Stomach (tissue), 4 donors: Measurements from ENCODE around the gene TMEM245.

ENCODE experiments used
- EP300 ChIP-seq: sonication (generic); formaldehyde crosslinking; IDR thresholded peaks from one replicate; pipeline ENCODE4 v1.6.1; 2017; ENCODE audit warnings: antibody characterized with exemption
- POLR2A ChIP-seq, 4 donors: fragments of 450-650 bp; IDR thresholded peaks; one replicate each; pipeline ENCODE4 v1.6.1; 2016; ENCODE audit warnings: antibody characterized with exemption in 4 of 4, control low read depth in 2 of 4, mild to moderate bottlenecking in 1 of 4, moderate library complexity in 1 of 4
- POLR2AphosphoS5 ChIP-seq, 3 donors: sonication (generic); formaldehyde crosslinking; IDR thresholded peaks; one replicate each; pipeline ENCODE4 v1.6.1; 2016; ENCODE audit warnings: antibody characterized with exemption in 3 of 3
- TF ChIP-seq, protein P1 (sequence below), 7 experiments: fragments of 450-650 bp in 4 of 7; fragments of 200-600 bp in 3 of 7; sonication (generic) in 3 of 7; IDR thresholded peaks; one replicate each; pipeline ENCODE4 v1.5.1; 2016 to 2019; ENCODE audit warnings: antibody characterized with exemption in 7 of 7, control low read depth in 2 of 7, mild to moderate bottlenecking in 1 of 7

GRCh38 chr9:109020113-109020512 is 99.6 kb downstream of the TMEM245 start:
- TF ChIP-seq, protein P1, sequence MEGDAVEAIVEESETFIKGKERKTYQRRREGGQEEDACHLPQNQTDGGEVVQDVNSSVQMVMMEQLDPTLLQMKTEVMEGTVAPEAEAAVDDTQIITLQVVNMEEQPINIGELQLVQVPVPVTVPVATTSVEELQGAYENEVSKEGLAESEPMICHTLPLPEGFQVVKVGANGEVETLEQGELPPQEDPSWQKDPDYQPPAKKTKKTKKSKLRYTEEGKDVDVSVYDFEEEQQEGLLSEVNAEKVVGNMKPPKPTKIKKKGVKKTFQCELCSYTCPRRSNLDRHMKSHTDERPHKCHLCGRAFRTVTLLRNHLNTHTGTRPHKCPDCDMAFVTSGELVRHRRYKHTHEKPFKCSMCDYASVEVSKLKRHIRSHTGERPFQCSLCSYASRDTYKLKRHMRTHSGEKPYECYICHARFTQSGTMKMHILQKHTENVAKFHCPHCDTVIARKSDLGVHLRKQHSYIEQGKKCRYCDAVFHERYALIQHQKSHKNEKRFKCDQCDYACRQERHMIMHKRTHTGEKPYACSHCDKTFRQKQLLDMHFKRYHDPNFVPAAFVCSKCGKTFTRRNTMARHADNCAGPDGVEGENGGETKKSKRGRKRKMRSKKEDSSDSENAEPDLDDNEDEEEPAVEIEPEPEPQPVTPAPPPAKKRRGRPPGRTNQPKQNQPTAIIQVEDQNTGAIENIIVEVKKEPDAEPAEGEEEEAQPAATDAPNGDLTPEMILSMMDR (IDR thresholded peaks at IDR 0.05), result no peak
- TF ChIP-seq POLR2A (IDR thresholded peaks at IDR 0.05), result no peak
- TF ChIP-seq POLR2AphosphoS5 (IDR thresholded peaks at IDR 0.05), result no peak
- TF ChIP-seq EP300, result no peak
